GM12878 (cell line): ENCODE measurements around the gene LCN12. TPM values are rescaled to one million over a fixed set of nuclear protein-coding genes. Genes with fewer than 3 reads are reported as not detected.

Experiments used
- ATAC-seq: fragments of 200-7000 bp; cut with Tn5 transposase; 3 replicates; pipeline ENCODE4 v1.9.1; 2020; ENCODE audit warnings: mild to moderate bottlenecking, moderate library complexity
- BruUV-seq: library from RNA; stranded (reverse); fragments of 400-500 nt; replicated peaks from 2 replicates; lab custom pipeline; 2021; lab: Mats Ljungman, UMichigan
- CTCF ChIA-PET: fragments of 300-600 bp; sonication (Branson Sonifier 250); formaldehyde crosslinking; extraction: SDS; loops from one replicate; lab custom pipeline; 2021; ENCODE audit warnings: inconsistent platforms; lab: Yijun Ruan, JAX
- POLR2A ChIA-PET: fragments of 350-600 bp; formaldehyde crosslinking; extraction: SDS; loops from one replicate; lab custom pipeline; 2021; ENCODE audit warnings: inconsistent platforms; lab: Charles Lee
- RAD21 ChIA-PET: fragments of 300-600 bp; sonication (Branson Sonifier 250); formaldehyde crosslinking; loops from one replicate; lab custom pipeline; 2023; ENCODE audit warnings: antibody characterized with exemption; ENCODE audit not compliant: unreplicated experiment; lab: Charles Lee
- SMC1A ChIA-PET: fragments of 300-600 bp; sonication (Branson Sonifier 250); formaldehyde crosslinking; loops from one replicate; lab custom pipeline; 2023; ENCODE audit not compliant: unreplicated experiment, uncharacterized antibody; lab: Charles Lee
- DNase-seq: peaks from one replicate; pipeline ENCODE4 v3.0.0-alpha.2; 2011; ENCODE audit warnings: low read depth, low spot score
- FAIRE-seq: peaks from 3 replicates; lab custom pipeline; 2011; peaks lifted over from hg19 to GRCh38; lab: Jason Lieb, UNC
- H2AFZ ChIP-seq: 2 replicates; pipeline ENCODE4 v1.6.0; 2011; ENCODE audit warnings: low read depth, low read length, control low read depth; ENCODE audit not compliant: control insufficient read depth
- H3K27ac ChIP-seq: 2 replicates; pipeline ENCODE4 v1.5.1; 2011; ENCODE audit warnings: control low read depth; ENCODE audit not compliant: control insufficient read depth, insufficient read depth
- H3K27me3 ChIP-seq, 2 experiments: replicated peaks in 1 of 2; 2 replicates each; pipeline versions ENCODE4 v1.6.0 to v1.6.1; 2011; ENCODE audit warnings: low read length in 1 of 2; ENCODE audit not compliant: control insufficient read depth in 2 of 2, insufficient read depth in 2 of 2
- H3K36me3 ChIP-seq, 2 experiments: 2 replicates each; pipeline ENCODE4 v1.5.1; 2011; ENCODE audit warnings: low read length in 1 of 2; ENCODE audit not compliant: control insufficient read depth in 2 of 2, insufficient read depth in 2 of 2
- H3K4me1 ChIP-seq: 2 replicates; pipeline ENCODE4 v1.6.1; 2011; ENCODE audit warnings: mild to moderate bottlenecking, low read length, moderate library complexity, mixed read lengths; ENCODE audit not compliant: control insufficient read depth, insufficient read depth
- H3K4me2 ChIP-seq: 2 replicates; pipeline ENCODE4 v1.6.0; 2011; ENCODE audit warnings: control low read depth; ENCODE audit not compliant: control insufficient read depth, insufficient read depth
- H3K4me3 ChIP-seq: fragments of 200-600 bp; sonication (generic); 2 replicates; pipeline ENCODE4 v1.5.1; 2016
- H3K79me2 ChIP-seq: 2 replicates; pipeline ENCODE4 v1.6.0; 2011; ENCODE audit warnings: low read length; ENCODE audit not compliant: control insufficient read depth, insufficient read depth
- H3K9ac ChIP-seq: 2 replicates; pipeline ENCODE4 v1.8.0; 2011; ENCODE audit warnings: low read length, control low read depth, mixed read lengths; ENCODE audit not compliant: control insufficient read depth, insufficient read depth
- H3K9me3 ChIP-seq: replicated peaks from 3 replicates; pipeline ENCODE4 v1.5.1; 2011; ENCODE audit warnings: mild to moderate bottlenecking, low read length; ENCODE audit not compliant: control insufficient read depth, insufficient read depth
- H4K20me1 ChIP-seq: 2 replicates; pipeline ENCODE4 v1.6.0; 2011; ENCODE audit not compliant: control insufficient read depth, insufficient read depth
- BCLAF1 ChIP-seq: fragments of 450-650 bp; IDR thresholded peaks from 2 replicates; pipeline ENCODE4 v1.6.1; 2017; ENCODE audit warnings: antibody characterized with exemption, mild to moderate bottlenecking, moderate library complexity
- FOS ChIP-seq: IDR thresholded peaks from 3 replicates; pipeline ENCODE4 v1.6.1; 2011; ENCODE audit warnings: borderline replicate concordance; ENCODE audit not compliant: insufficient read length; ENCODE audit errors: extremely low read depth
- FOXM1 ChIP-seq: IDR thresholded peaks from 2 replicates; pipeline ENCODE4 v1.6.1; 2012; ENCODE audit warnings: low read depth, mild to moderate bottlenecking, inconsistent platforms, low read length, moderate library complexity
- GABPA ChIP-seq: IDR thresholded peaks from 2 replicates; pipeline ENCODE4 v1.6.1; 2014; ENCODE audit warnings: antibody characterized with exemption, low read depth, mild to moderate bottlenecking, inconsistent platforms
- HDAC6 ChIP-seq: fragments of 200-600 bp; sonication (generic); IDR thresholded peaks from one replicate; pipeline ENCODE4 v1.8.0; 2017; ENCODE audit warnings: antibody characterized with exemption; ENCODE audit not compliant: unreplicated experiment
- KLF5 ChIP-seq: fragments of 450-650 bp; IDR thresholded peaks from 2 replicates; pipeline ENCODE4 v1.6.1; 2014; ENCODE audit warnings: mild to moderate bottlenecking; ENCODE audit not compliant: partially characterized antibody
- MEF2A ChIP-seq: IDR thresholded peaks from 2 replicates; pipeline ENCODE4 v1.6.1; 2011; ENCODE audit warnings: low read depth, mild to moderate bottlenecking, low read length, moderate library complexity; ENCODE audit not compliant: insufficient read depth
- NFIC ChIP-seq: IDR thresholded peaks from 2 replicates; pipeline ENCODE4 v1.6.1; 2012; ENCODE audit warnings: low read depth, mild to moderate bottlenecking, inconsistent platforms, low read length, moderate library complexity
- RBBP5 ChIP-seq: fragments of 200-600 bp; sonication (generic); conservative IDR thresholded peaks from 2 replicates; pipeline ENCODE4 v1.6.1; 2016
- SMAD5 ChIP-seq: IDR thresholded peaks from 2 replicates; pipeline ENCODE4 v1.6.1; 2016; ENCODE audit warnings: antibody characterized with exemption, low read depth
- TCF7 ChIP-seq: IDR thresholded peaks from 2 replicates; pipeline ENCODE4 v1.6.1; 2014; ENCODE audit warnings: antibody characterized with exemption, borderline replicate concordance
- USF1 ChIP-seq: IDR thresholded peaks from 2 replicates; pipeline ENCODE4 v1.6.1; 2011; ENCODE audit warnings: borderline replicate concordance, low read depth, mild to moderate bottlenecking, moderate library complexity, mixed read lengths, low read length; ENCODE audit not compliant: insufficient read depth; ENCODE audit errors: extremely low read length
- ZNF217 ChIP-seq: fragments of 450-650 bp; IDR thresholded peaks from 2 replicates; pipeline ENCODE4 v1.6.1; 2017; ENCODE audit warnings: antibody characterized with exemption, mild to moderate bottlenecking
- WGBS: methylation state at CpG from one replicate; pipeline ENCODE4 v1.1.6; 2016; ENCODE audit warnings: low lambda C conversion rate; ENCODE audit not compliant: insufficient replicate concordance, insufficient coverage; ENCODE audit errors: missing lambda C conversion rate; 5-methylcytosine and 5-hydroxymethylcytosine counted together
- in situ Hi-C: fragments of 300-500 bp; cut with MboI; formaldehyde crosslinking; loops from 9 replicates; pipeline ENCODE4 v1.14.3; 2018; ENCODE audit warnings: mixed read lengths
- intact Hi-C: fragments of 100-400 bp; cut with micrococcal nuclease; formaldehyde crosslinking; loops from one replicate; pipeline ENCODE4 v1.14.2; 2022; ENCODE audit not compliant: unreplicated experiment
- polyA plus RNA-seq, 11 experiments: library from polyadenylated mRNA; depleted of rRNA in 4 of 11; unstranded in 6 of 11; stranded (reverse) in 5 of 11; fragments of >200 nt; fragmentation: Nextera tagmentation in 4 of 11; fragmentation: Illumina TruSeq in 1 of 11; extraction: Ambion mirVana in 4 of 11; extraction: Trizol in 1 of 11; gene quantifications; 1 replicate in 1 of 11; 2 replicates in 10 of 11; pipeline versions ENCODE4 v1.2.1 to v1.2.3, GENCODE V29; 2011 to 2016; ENCODE audit warnings: inconsistent platforms in 2 of 11, missing spikeins in 2 of 11, low read depth in 1 of 11
- total RNA-seq, 4 experiments: library from RNA; depleted of rRNA in 3 of 4; stranded (reverse); fragments of >200 nt in 3 of 4; fragmentation: Illumina TruSeq in 1 of 4; extraction: Trizol in 1 of 4; gene quantifications; 2 replicates each; pipeline versions ENCODE4 v1.2.1 to v1.2.3, GENCODE V29; 2013 to 2021

Gene LCN12
- total and polyA plus RNA-seq, 10 of the 15 experiments (the other 5 are each of a cell fraction or from before 2014, with no cell fraction given) = 0.06 to 0.64 (median 0.40) TPM; not detected in 3

GRCh38 chr9:136970361-136970760 lies 18.3 kb downstream of the LCN12 start:
- TF ChIP-seq GABPA = no peak
- POLR2A ChIA-PET = no interaction called here
- H2AFZ ChIP-seq = no peak overlapping the region
- no peak overlapping the region for H3K4me2 ChIP-seq
- 22% methylated on average over 11 of the region's 11 CpGs for WGBS
- intact Hi-C loops (no loop called here), in situ Hi-C loops (no loop called here)
- H3K36me3 ChIP-seq = no peaks in the 10 kb centered on the region
- H3K4me1 ChIP-seq = peaks cover 7% of the 10 kb centered on the region
- no peaks in the 10 kb centered on the region for H3K27me3 ChIP-seq
- DNase-seq = no peak
- H4K20me1 ChIP-seq = no peaks in the 10 kb centered on the region
- ATAC-seq = no peak; the same call in 2 of the 3 replicates
- no peaks in the 10 kb centered on the region for H3K9me3 ChIP-seq
- BruUV-seq = no TSS peak
- SMC1A ChIA-PET = no interaction called here
- no peak overlapping the region for H3K27ac ChIP-seq
- no peak overlapping the region for H3K9ac ChIP-seq
- no peaks in the 10 kb centered on the region for H3K79me2 ChIP-seq
- H3K4me3 ChIP-seq = no peak overlapping the region
- RAD21 ChIA-PET = no interaction called here
- CTCF ChIA-PET = interaction anchor here (0.8 to 2.0 kb wide), 2 partner anchors 23 to 59 kb away, joined by 3 to 5 read pairs; no protein-coding TSS in a partner anchor
- FAIRE-seq = no peak

- RAD21 ChIA-PET = no interaction called here
- no TSS peak for BruUV-seq
- Histone ChIP-seq H3K4me2 (no peak overlapping the region), H3K27ac (no peak overlapping the region), H3K9me3 (no peaks in the 10 kb centered on the region), H3K4me1 (no peaks in the 10 kb centered on the region), H4K20me1 (no peaks in the 10 kb centered on the region), H3K9ac (no peak overlapping the region), H3K27me3 (no peaks in the 10 kb centered on the region; a peak in 1 of 4 replicates), H2AFZ (no peak overlapping the region), H3K79me2 (no peaks in the 10 kb centered on the region), H3K4me3 (no peak overlapping the region), H3K36me3 (no peaks in the 10 kb centered on the region)
- in situ Hi-C loops (no loop called here), intact Hi-C loops (no loop called here)
- CTCF ChIA-PET = interaction anchor here (2.0 kb wide), 1 partner anchor 58 kb away, joined by 5 read pairs; no protein-coding TSS in a partner anchor
- ATAC-seq (no peak), DNase-seq (no peak), FAIRE-seq (no peak)
- POLR2A ChIA-PET = no interaction called here
- 15% methylated on average over 14 of the region's 14 CpGs for WGBS
- SMC1A ChIA-PET = no interaction called here
- TF ChIP-seq HDAC6 = no peak
- no peak for TF ChIP-seq MEF2A
- no peak for TF ChIP-seq SMAD5
- no peak for TF ChIP-seq TCF7
- TF ChIP-seq RBBP5 = no peak
- no peak for TF ChIP-seq USF1
- no peak for TF ChIP-seq NFIC
- TF ChIP-seq BCLAF1 = no peak
- no peak for TF ChIP-seq FOXM1
- TF ChIP-seq ZNF217 = no peak
- TF ChIP-seq FOS = no peak
- no peak for TF ChIP-seq KLF5
Observed at GRCh38 chr9:136971746-136972145, 19.7 kb downstream of the LCN12 start.
